ENCODE measurements around the gene INPP5A. TPM values are rescaled to one million over a fixed set of nuclear protein-coding genes. Genes with fewer than 3 reads are reported as not detected.

Gene INPP5A, protein sequence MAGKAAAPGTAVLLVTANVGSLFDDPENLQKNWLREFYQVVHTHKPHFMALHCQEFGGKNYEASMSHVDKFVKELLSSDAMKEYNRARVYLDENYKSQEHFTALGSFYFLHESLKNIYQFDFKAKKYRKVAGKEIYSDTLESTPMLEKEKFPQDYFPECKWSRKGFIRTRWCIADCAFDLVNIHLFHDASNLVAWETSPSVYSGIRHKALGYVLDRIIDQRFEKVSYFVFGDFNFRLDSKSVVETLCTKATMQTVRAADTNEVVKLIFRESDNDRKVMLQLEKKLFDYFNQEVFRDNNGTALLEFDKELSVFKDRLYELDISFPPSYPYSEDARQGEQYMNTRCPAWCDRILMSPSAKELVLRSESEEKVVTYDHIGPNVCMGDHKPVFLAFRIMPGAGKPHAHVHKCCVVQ
- total RNA-seq (2022; extraction: Qiagen RNA extraction; ENCODE audit: low read depth) = 11.1 to 15.2 TPM (median 13.7 TPM) in 5 replicates

DNA sequence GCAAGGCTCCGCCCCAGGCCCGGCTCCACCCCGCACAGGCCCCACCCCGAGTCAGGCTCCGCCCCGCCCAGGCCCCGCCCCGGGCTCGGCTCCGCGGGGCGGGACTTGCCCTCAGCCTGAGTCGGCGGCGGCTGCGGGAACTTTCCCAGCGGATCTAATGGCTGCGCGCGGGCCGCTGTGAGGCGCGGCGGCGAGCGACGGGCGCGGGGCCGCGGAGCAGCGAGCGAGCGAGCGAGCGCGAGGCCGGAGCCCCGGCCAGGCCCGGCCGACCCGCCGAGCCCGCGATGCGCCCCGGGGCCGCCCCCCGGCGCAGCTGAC is at the start of gene INPP5A:
INPP5A (plus strand) TSS at position 104 of the 318 bp plus-strand sequence. CDS start 310 bp downstream, outside the sequence.

DNA sequence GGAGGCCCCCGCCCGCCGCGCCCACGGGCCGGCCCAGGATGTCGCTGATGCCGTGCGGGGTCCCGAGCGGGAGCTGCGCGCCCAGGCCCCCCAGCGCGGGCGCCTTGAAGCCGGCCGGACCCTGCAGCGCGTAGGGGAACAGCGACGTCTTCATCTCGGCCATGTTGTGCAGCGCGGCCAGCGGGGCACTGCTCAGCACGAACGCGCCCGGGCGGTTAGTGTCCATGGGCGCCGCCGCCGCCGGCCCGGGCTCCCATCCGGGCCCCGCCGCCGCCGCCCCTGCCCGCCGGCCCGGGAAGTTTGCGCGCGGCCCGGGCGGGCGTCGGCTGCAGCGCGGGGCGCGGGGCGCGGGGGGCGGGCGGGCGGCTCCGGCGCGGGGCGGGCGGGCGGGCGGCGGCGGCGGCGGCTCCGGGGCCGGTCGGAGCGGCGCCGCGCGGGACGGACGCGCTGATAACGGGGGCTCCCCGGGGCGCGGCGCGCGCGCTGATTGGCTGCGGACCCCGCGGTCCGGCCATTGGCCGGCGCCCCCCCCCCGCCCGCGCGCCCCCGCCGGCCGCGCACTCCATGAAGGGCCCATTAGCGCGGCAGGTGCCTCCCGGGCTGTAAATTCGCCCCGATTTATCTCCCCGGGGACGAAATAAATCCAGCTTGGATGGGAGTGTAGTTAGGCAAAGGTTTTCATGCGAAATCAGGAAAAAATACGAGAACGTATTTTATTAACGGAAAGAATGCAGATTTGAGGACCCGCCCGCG is 248.3 kb downstream of the INPP5A start, which contains the start of gene NKX6-2:
NKX6-2 (minus strand) TSS at position 425 of the 753 bp plus-strand sequence; CDS start at position 226, 199 bp downstream.

Other genes with a start within 250 kb of the INPP5A start
- 34.6 to 51.5 TPM (median 46.3 TPM) in 5 replicates for gene STK32C, start 229.8 kb upstream of the INPP5A start, total RNA-seq (2022; extraction: Qiagen RNA extraction; ENCODE audit: low read depth)
- gene LRRC27, start 205.6 kb upstream of the INPP5A start, total RNA-seq (2022; extraction: Qiagen RNA extraction; ENCODE audit: low read depth) = 4.9 to 7.6 TPM (median 6.2 TPM) in 5 replicates
- 11.6 to 19.1 TPM (median 17.8 TPM) in 5 replicates for gene PWWP2B, start 140.6 kb upstream of the INPP5A start, total RNA-seq (2022; extraction: Qiagen RNA extraction; ENCODE audit: low read depth)
- gene NKX6-2, start 248.4 kb downstream of the INPP5A start, total RNA-seq (2022; extraction: Qiagen RNA extraction; ENCODE audit: low read depth) = 0.18 to 0.40 TPM (median 0.20 TPM) in 5 replicates